Lower leg skin (tissue), 4 donors: ENCODE measurements around the gene PKDCC. TPM values are rescaled to one million over a fixed set of nuclear protein-coding genes. Genes with fewer than 3 reads are reported as not detected.

Experiments used
- DNase-seq, 2 donors: peaks; one replicate each; pipeline ENCODE4 v3.0.0-alpha.2; 2019; ENCODE audit warnings: low spot score in 2 of 2
- H3K4me3 ChIP-seq: fragments of 200-600 bp; sonication (generic); 2 replicates; pipeline ENCODE4 v1.5.1; 2017; ENCODE audit warnings: mild to moderate bottlenecking, low read depth; ENCODE audit not compliant: poor library complexity, severe bottlenecking
- POLR2A ChIP-seq, 2 donors: fragments of 450-650 bp; IDR thresholded peaks; one replicate each; pipeline ENCODE4 v1.6.1; 2016 to 2017; ENCODE audit warnings: antibody characterized with exemption in 2 of 2, mild to moderate bottlenecking in 1 of 2, moderate library complexity in 1 of 2
- WGBS, 2 donors: methylation state at CpG; one replicate each; pipeline ENCODE4 v1.1.5; 2018; 5-methylcytosine and 5-hydroxymethylcytosine counted together
- intact Hi-C: fragments of 100-400 bp; cut with DNase I; formaldehyde crosslinking; loops from one replicate; pipeline ENCODE4 v1.15.0; 2023; ENCODE audit warnings: low total_unique reads
- total RNA-seq, 4 donors: library from RNA; depleted of rRNA; stranded (reverse); fragments of >200 nt; gene quantifications; one replicate each; pipeline ENCODE4 v1.1.0, GENCODE V29; 2016
- TF ChIP-seq, protein P1 (sequence below), 3 donors: fragments of 450-650 bp; IDR thresholded peaks; one replicate each; pipeline ENCODE4 v1.5.1; 2016; ENCODE audit warnings: antibody characterized with exemption in 3 of 3, mild to moderate bottlenecking in 3 of 3, moderate library complexity in 2 of 3

Gene PKDCC
- total RNA-seq, 4 donors from 2014 or later, result 4.0 to 13.3 (median 6.2) TPM

DNA sequence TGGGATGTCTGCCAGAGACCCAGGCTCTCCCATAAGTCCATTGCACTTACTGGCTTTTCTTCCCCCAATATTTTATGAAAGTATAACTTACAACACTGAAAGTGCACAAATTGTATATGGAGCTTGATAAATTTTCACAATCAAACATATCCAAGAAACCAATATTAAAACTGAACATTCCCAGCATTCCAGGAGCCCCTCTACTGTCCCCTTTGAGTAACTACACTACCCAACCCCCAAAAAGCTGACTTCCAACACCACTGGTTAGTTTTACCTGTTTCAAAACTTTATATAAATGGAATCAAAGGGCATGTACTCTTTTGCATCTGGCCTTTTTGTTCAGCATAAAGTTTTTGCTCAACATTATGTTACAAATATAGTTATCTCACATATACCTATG is 35.2 kb upstream of the PKDCC start:
- TF ChIP-seq, protein P1, sequence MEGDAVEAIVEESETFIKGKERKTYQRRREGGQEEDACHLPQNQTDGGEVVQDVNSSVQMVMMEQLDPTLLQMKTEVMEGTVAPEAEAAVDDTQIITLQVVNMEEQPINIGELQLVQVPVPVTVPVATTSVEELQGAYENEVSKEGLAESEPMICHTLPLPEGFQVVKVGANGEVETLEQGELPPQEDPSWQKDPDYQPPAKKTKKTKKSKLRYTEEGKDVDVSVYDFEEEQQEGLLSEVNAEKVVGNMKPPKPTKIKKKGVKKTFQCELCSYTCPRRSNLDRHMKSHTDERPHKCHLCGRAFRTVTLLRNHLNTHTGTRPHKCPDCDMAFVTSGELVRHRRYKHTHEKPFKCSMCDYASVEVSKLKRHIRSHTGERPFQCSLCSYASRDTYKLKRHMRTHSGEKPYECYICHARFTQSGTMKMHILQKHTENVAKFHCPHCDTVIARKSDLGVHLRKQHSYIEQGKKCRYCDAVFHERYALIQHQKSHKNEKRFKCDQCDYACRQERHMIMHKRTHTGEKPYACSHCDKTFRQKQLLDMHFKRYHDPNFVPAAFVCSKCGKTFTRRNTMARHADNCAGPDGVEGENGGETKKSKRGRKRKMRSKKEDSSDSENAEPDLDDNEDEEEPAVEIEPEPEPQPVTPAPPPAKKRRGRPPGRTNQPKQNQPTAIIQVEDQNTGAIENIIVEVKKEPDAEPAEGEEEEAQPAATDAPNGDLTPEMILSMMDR (IDR thresholded peaks at IDR 0.05), result no peak
- no peak for TF ChIP-seq POLR2A (IDR thresholded peaks at IDR 0.05)
- DNase-seq, result no peak
- no peak overlapping the region for H3K4me3 ChIP-seq
- intact Hi-C loops, result no loop called here

DNA sequence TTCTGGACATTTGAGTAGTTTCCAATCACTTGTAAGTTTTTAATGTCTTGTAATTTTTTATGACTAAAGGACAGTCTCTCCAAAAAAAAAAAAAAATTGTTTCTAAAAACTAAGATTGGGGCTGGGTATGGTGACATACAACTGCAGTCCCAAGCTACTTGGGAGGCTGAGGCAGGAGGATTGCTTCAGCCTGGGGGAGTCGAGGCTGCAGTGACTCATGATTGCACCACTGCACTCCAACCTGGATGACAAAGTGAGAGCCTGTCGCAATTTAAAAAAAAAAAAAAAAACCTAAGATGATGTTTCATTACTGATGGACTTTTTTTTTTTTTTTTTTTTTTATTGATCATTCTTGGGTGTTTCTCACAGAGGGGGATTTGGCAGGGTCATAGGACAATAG is 34.4 kb upstream of the PKDCC start:
- intact Hi-C loops, result no loop called here
- 77 to 81% methylated on average over 2 of the region's 2 CpGs for WGBS, 2 donors
- TF ChIP-seq, protein P1 (IDR thresholded peaks at IDR 0.05), result no peak
- no peak for TF ChIP-seq POLR2A (IDR thresholded peaks at IDR 0.05)
- no peak overlapping the region for H3K4me3 ChIP-seq
- no peak for DNase-seq

DNA sequence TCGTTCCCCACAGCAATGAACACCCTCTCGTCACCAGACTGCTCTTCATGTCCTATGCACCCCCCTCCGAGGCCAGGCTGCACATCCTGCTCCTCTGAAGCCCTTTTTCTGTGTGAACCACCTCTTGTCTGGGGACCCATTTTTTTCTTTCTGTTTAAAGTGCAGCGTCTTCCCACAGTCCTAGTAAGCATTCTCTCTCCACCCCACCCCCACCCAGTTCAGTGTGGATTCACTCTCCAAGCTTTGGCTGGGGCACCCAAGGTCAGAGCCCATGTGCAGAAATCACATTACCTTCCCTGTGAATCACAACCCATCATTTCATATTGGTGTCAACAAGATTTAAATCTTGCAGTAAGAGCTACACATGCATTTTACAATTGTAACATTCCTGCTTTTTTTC is 26.4 kb upstream of the PKDCC start:
- WGBS, 2 donors, result 25 to 40% methylated on average over 4 of the region's 4 CpGs
- intact Hi-C loops, result no loop called here
- DNase-seq, result no peak
- no peak overlapping the region for H3K4me3 ChIP-seq
- TF ChIP-seq POLR2A (IDR thresholded peaks at IDR 0.05), result no peak
- TF ChIP-seq, protein P1 (IDR thresholded peaks at IDR 0.05), result no peak

DNA sequence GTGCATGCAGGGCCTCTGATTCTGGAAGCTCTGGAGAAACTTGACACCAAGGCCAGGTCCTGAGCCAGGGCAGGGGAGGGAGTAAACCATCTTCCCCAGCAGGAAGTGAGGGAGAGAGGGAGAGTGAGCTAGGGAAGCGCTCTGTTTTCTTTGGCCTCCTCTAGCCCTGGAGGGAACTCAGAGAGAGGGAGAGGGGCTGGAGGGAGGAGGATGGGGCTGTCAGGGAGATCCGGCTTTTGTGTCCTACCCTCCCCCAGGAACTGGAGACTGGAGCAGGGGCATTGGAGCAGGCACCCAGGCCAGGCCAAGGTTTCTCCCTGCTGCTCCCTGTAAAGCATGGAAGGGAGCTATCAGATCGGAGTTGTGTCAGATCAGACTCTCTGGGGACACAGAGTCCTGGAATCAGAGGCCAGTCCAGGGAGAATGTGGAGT is 22.7 kb upstream of the PKDCC start:
- intact Hi-C loops, result no loop called here
- no peak overlapping the region for H3K4me3 ChIP-seq
- WGBS, 2 donors, result 47 to 56% methylated on average over 3 of the region's 3 CpGs
- TF ChIP-seq POLR2A (IDR thresholded peaks at IDR 0.05), result no peak
- TF ChIP-seq, protein P1 (IDR thresholded peaks at IDR 0.05), result no peak
- peak in 1 of 2 donors; percentile 69 for DNase-seq

DNA sequence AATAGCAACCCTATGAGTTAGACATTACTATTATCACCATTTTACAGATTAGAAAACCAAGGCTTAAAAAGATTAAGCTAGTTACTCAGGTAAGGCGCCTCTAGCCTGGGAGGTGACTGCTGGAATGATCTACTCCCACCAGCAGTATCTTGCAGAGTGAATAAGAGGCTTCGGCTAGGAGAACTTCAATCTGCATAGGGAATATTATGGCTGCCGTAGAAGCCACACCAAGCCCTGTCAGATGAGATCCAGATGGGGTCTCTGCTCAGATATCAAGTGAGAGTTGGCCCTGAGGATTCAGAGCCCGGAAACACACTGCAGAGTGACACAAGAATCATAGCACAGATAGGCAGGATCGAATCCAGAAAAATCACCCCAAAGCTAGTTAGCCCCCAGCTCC is 21.5 kb upstream of the PKDCC start:
- intact Hi-C loops, result no loop called here
- H3K4me3 ChIP-seq, result no peak overlapping the region
- TF ChIP-seq POLR2A (IDR thresholded peaks at IDR 0.05), result no peak
- TF ChIP-seq, protein P1 (IDR thresholded peaks at IDR 0.05), result no peak
- peak in 1 of 2 donors; percentile 10 for DNase-seq
- WGBS, 2 donors, result 77 to 84% methylated on average over 5 of the region's 5 CpGs

DNA sequence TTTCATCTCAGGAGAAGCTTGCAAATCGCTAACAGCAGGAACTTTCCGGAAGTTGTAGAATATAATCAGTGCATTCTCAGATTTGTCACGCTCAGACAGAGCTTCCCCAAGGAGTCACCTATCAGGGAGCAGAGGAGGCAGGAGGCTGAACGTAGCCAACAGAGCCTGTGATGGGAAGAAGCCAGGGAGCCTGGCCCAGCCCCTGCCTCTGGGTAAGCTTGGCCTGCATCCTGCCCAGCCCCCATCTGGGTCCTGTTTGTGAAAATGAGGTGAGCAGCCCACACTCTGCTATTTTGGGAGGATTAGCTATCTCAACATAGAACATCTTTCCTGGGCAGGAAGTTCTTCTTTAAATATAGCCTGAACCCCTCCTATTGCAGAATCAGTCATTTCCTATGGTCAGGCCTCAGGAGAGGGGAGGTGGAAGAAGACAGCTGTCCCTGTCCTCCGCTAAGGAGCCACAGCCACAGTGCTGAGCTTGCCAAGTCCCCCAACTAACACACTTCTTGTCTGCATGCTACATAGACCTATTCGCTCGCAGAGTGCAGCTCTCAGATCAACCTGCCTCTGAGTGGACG is 19.2 kb upstream of the PKDCC start:
- no peak for TF ChIP-seq POLR2A (IDR thresholded peaks at IDR 0.05)
- TF ChIP-seq, protein P1 (IDR thresholded peaks at IDR 0.05), result no peak
- no peak overlapping the region for H3K4me3 ChIP-seq
- intact Hi-C loops, result no loop called here
- WGBS, 2 donors, result 75 to 80% methylated on average over 8 of the region's 8 CpGs
- peak in 1 of 2 donors; percentile 42 for DNase-seq
